Fibroblast of skin of back (primary cell): ENCODE data around the gene NINJ2. TPM values are rescaled to one million over a fixed set of nuclear protein-coding genes. Genes with fewer than 3 reads are reported as not detected.
A peak's percentile ranks its signal among the peaks of the same experiment; 100 is the strongest.
"Not testable (repeated sequence)": the region's sequence is repeated elsewhere in the genome, so short reads cannot be mapped to it uniquely, and the experiment has no call there.

Experiments used
- DNase-seq: peaks from one replicate; pipeline ENCODE4 v3.0.0-alpha.2; 2013
- polyA plus RNA-seq, 2 experiments: library from polyadenylated mRNA; unstranded; fragments of 120-200 nt; gene quantifications; one replicate each; pipeline ENCODE4 v1.2.1, GENCODE V29; 2013; ENCODE audit not compliant: insufficient read length in 2 of 2

NINJ2 gene, protein sequence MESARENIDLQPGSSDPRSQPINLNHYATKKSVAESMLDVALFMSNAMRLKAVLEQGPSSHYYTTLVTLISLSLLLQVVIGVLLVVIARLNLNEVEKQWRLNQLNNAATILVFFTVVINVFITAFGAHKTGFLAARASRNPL
- polyA plus RNA-seq (2013, experiment 1 of 2; ENCODE audit: insufficient read length) = 0.24 TPM
- polyA plus RNA-seq (2013, experiment 2 of 2; ENCODE audit: insufficient read length) = not detected

DNA sequence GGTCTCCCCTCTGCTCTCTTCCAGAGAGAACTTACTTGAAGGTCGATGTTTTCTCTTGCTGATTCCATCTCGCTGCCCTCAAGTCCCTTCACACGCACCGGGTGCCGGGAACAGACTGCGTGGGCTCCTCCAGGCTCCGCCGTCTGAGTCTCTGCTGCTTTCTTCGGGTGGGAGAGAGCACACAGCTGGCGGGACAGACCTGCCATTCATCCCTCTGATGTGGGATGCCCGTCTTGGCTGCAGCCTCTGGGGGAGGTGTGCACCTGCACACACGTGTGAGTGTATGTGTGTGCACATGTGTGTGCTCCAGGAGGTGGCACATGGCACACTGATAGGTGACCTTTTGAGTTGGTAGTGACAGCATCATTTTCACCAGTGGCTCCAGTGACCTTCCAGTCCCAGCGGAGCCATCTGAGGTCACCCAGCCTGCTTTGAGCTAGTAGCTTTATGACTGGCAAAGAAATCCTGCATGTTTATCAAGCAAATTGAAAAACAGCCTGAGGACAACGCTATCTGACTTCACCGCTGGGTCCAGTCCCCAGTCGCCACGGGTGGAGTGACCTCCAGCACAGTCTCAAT lies at the start of gene NINJ2:
Gene NINJ2 (minus strand): TSS at position 153 of the 579 bp plus-strand sequence. CDS start 85 bp downstream, at position 68.
- DNase-seq = no peak

DNA sequence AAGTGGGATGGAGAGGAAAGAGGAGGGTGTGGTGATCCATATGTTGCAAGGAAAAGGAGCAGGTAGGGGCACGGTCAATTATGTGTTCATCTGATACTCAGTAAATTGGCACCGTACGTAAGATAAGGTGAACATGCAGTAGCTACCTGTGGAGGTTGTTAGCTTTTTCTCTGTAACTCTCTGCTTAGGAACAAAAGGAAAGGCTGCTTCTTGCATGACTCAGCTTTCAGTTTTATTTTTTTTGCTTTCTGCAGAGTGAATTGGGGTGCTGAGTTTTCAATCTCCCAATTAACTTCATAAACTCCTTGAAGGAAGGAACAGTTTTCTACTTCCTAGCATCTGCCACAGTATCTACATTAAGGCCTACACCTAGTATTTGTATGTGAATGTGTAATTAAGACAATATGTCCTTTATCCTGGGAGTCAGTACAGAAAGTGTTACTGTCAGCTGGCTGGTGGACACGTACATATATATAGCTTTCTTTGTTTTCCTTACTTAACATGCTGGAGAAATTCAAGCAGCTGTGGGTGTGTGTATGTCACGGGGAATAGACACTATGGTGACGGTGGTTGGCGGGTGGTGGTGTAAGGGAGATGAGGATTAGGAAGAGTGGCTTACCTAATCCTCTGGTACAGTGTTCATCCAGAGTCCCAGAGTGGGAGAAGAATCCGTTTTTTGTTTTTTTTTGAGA lies 49.1 kb upstream of the NINJ2 start:
- DNase-seq = peak; percentile 32

DNA sequence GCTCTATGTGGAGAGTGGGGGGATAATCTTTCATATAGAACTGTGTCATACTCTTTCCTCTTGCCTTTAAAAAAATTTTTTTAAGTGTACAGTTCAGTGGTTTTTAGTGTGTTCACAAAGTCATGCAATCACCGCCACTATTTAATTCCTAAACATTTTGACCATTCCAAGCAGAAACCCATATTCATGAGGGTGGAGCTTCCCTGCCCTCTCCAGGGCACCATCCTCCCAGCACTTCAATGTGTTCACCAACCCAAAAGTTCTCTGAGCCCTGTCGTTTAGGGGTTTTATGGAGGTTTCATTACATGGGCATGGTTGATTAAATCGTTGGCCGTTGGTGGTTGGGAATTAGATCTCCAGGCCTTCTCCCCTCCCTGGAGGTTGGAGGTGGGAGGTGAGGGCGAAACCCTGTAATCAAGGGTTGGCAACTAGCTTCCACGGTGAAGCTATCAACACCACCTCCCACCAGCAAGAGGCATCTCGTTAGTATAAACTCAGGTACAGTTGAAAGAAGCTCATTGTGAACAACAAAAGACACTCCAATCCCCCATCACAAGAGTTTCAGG lies 46.3 kb upstream of the NINJ2 start:
- no peak for DNase-seq

DNA sequence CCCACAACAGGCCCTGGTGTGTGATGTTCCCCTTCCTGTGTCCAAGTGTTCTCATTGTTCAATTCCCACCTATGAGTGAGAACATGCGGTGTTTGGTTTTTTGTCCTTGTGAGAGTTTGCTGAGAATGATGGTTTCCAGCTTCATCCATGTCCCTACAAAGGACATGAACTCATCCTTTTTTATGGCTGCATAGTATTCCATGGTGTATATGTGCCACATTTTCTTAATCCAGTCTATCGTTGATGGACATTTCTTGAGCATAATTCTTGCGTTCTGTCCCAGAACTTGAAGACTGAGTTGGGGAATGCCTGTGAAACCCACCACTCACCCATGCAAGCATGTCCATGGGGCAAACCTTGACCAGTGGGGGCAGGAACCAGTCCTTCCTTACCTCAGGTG lies 44.8 kb upstream of the NINJ2 start:
- not testable (repeated sequence) for DNase-seq

GRCh38 chr12:704516-705242 lies 41.4 kb upstream of the NINJ2 start:
- no peak for DNase-seq

- no peak for DNase-seq
Observed at GRCh38 chr12:701896-702539, 38.8 kb upstream of the NINJ2 start.

GRCh38 chr12:700016-700415 lies 36.8 kb upstream of the NINJ2 start:
- DNase-seq = no peak

DNA sequence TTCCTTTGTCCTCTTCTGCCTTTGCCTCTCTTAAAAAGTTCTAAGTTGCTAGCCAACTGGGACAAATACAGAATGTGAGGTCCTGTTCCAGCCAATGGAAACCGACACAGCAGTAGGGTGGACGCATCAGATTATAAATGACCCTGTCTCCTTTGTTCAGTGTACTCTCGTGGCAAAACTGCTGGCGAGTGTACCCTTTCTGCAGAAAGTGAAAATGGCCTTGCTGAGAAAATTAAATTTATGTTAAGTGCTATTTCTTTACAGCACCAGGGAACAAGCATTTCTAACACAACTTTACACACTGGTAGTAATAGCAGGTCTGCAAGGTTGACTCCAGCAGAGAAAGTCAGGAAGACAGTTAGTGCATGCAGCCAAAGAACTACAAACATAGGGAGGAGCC lies 35.0 kb upstream of the NINJ2 start:
- DNase-seq = not testable (repeated sequence)

GRCh38 chr12:697481-697880 lies 34.2 kb upstream of the NINJ2 start:
- no peak for DNase-seq

DNA sequence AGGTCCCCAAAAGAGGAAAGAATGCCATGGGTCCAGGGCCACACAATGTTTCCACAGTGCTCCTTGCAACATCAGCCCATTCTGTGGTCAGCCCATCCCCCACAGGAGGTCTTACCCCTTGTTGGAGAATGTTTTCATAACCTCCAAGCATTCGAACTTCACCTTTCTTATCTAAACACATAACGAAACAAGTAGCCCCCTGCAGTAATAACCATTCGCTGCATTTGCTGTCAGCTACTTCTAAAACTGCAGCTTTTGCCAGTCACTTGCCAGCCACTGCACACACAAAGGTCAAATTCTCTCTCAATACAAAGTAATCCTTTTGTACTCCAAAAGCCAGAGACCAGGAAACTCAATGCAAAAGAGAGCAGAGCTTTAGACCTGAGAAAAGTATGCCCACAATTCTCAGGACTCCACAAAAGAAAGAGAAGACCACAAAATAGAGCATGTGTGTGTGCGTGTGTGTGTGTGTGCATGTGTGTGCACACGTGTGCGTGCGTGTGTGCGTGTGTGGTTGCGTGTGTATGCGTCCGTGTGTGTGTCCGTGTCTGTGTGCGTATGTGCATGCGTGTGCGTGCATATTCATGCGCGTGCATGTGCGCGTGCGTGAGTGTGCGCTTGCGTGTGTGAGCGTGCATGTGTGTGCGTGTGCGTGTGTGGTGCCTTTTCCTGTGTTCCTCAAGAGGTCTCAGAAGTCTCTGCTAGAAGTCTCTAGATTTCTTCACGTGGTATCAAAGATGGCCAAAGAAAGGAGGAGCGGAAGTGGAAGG lies 31.7 kb upstream of the NINJ2 start:
- no peak for DNase-seq

DNA sequence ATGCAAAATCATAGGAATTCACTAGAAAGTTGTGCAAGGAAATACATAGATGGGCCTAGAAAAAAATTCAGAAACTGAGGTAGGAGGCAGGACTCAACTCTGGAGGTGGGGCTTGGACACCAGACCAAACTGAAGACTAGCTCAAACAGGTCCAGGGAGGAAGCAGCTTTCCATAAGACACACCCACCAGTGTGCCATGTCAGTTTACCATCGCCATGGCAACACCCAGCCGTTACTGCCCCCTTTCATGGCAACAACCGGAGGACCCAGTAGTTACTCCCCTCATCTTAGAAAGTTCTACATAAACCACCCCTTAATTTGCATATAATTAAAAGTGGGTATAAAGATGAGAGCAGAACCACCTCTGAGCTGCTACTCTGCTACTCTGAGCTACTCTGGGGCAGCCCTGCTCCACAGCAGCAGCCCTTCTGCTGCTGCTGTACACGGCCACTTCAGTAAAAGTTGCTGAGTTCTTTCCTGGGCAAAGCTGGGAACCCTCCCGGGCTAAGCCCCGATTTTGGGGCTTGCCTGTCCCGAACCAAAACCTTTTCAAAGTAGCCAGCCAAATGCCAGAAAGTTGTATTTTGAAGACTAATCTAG lies 30.8 kb upstream of the NINJ2 start:
- DNase-seq = no peak

GRCh38 chr12:692274-692673 lies 29.0 kb upstream of the NINJ2 start:
- no peak for DNase-seq

DNA sequence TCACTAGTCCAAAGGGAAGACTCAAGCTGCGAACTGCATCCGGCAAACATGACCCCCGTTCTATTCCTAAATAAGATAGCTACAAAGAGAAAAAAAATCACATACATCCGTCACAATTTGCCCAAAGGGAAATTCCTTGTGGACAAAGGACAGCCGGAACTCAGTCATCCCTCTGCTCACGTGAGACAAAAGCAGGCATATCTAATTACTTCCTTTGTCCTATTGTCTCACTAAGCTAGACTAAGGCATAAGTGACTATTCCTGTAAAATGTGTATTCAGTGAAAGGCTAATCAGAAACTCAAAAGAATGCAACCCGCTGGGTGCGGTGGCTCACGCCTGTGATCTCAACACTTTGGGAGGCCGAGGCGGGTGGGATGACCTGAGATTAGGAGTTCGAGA lies 27.2 kb upstream of the NINJ2 start:
- DNase-seq = no peak

DNA sequence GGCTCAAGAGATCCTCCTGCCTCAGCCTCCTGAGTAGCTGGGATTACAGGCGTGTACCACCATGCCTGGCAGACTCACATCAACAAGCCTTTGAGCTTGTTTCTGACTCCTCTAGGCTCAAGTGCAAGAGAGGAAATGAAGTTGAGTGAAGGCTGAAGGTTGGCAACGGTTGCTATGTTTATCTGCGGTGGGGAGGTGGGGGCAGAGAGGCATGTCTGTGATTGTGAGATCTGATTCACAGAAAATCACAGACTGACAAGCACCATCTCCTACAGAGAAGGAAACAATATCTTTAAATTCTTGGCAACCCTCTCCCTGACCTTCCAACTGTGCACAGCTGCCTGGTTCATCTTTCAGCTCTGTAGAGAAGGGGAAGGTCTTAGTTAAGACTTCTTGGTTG lies 22.1 kb upstream of the NINJ2 start:
- DNase-seq = peak; percentile 36

GRCh38 chr12:684416-684815 lies 21.2 kb upstream of the NINJ2 start:
- DNase-seq = no peak

DNA sequence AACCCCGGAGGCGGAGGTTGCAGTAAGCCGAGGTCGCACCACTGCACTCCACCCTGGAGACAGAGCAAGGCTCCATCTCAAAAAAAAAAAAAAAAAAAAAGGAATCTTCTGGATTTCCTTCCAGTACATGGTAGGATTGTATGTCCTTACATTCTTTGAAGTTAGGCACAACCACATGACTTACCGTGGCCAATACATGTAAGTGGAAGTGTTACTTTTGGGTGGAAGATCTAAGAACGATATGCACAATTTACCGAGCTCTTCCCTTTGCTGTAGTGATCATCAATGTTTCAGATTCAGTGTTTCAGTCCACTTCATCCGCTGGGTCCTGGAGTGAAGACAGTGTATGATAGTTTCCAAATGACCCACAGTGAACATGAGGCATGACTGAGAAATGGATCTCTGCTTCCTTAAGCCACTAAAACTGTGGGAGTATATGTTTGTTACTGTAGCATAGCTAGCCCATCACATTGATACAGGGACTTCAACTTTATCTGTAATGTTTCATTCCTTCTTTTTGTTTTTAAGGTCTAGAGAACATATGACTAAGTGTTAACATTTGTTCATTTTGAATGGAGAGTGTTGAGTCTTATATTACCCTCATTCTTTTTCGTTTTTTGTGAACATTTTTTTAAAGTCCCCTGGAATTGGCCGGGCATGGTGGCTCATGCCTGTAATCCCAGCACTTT lies 18.5 kb upstream of the NINJ2 start:
- no peak for DNase-seq

DNA sequence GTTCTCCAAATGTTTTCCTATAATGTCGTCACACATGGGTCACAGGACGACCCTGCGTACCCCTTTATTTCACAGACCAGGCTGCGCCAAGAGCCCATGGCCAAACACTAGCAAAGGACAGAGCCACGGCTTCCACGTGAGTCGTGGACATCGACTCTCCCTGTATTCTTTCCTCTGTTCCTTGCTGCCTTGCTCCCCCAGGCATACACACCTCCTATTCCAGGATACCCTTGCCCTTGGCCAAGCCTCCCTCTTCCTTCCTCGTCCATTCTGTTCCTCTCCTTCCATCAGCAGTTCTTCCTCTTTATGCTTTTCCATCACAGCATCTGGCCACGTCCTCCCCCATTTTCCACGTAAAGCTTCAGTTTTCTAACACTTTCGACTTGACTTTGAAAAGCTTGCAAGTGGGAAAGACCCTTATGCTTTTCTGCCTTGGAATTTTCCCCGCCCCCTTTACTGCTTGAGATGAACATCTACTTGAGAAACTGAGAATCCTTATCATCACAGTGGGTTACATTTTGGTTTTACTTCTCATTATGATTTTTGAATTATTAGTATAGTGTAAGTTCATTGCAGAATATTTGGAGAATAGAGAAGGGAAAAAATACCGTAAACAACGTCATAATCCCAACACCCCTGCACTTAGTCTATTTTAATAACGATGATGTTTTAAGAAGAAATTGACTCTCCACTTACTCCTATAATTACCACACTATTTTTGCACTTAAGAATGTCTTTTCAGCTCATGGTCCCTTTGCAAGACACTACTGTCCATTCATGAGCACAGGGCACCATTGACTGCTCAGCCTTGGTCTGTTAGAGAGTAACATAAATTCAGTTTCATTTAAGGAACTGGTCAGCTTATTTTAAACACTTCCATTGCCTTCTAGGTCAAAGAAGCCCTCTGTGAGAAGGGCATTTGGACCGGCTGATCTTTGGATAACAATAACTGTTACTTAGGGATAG lies 15.8 kb upstream of the NINJ2 start:
- DNase-seq = no peak

- DNase-seq = no peak
Observed at GRCh38 chr12:675562-675961, 12.3 kb upstream of the NINJ2 start.

DNA sequence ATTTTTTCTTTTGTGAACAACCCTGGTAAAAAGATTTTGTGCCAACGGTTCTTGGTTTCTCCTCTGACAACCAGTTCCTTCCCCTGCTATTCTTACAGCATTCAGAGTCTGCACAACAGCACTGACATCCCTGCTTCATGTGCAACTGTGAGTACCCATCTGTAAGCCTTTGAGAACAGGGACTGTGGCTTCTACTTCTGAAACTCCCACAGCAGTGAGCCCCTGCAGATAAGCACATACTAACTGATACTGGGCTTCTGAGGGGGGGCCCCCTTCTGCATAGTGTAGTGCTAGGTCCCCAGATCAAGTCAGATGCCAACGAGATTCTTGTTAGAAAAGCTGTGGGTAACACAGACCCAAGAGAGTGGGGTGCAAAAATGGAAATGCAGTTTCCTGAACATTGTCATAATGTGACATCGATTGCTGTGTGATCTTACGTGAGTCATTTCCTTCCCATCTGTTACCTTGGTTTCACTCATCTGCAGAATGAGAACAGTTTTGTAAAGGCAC lies 11.1 kb upstream of the NINJ2 start:
- no peak for DNase-seq
